Naive thymus-derived CD4-positive, alpha-beta T cell (primary cell): ENCODE measurements around the gene TTC39C. TPM values are rescaled to one million over a fixed set of nuclear protein-coding genes. Genes with fewer than 3 reads are reported as not detected.

ENCODE experiments used
- ATAC-seq: fragments of 150-1000 bp; cut with Tn5 transposase; 2 replicates; pipeline ENCODE4 v1.10.0; 2021; ENCODE audit warnings: mild to moderate bottlenecking, moderate library complexity
- CTCF ChIA-PET: fragments of 350-600 bp; sonication (Branson Sonifier 250); formaldehyde crosslinking; loops from one replicate; lab custom pipeline; 2021; ENCODE audit warnings: antibody characterized with exemption; lab: Charles Lee
- POLR2A ChIA-PET: fragments of 350-600 bp; sonication (Branson Sonifier 250); formaldehyde crosslinking; loops from one replicate; lab custom pipeline; 2021; ENCODE audit warnings: antibody characterized with exemption, inconsistent platforms; lab: Charles Lee
- DNase-seq, 9 donors: peaks; one replicate each; pipeline versions ENCODE4 v3.0.0 to v3.0.0-alpha.2; 2020 to 2022; ENCODE audit warnings: mixed read lengths in 1 of 9
- H3K27ac ChIP-seq: one replicate; pipeline ENCODE4 v1.7.0; 2013; ENCODE audit warnings: mild to moderate bottlenecking, low read depth, low read length, moderate library complexity
- H3K27me3 ChIP-seq, 2 donors: one replicate each; pipeline ENCODE4 v1.7.0; 2013; ENCODE audit warnings: low read length in 2 of 2, mild to moderate bottlenecking in 2 of 2, moderate library complexity in 2 of 2; ENCODE audit not compliant: control insufficient read depth in 2 of 2, insufficient read depth in 2 of 2
- H3K36me3 ChIP-seq, 3 experiments: 1 replicate in 2 of 3; 2 replicates in 1 of 3; pipeline ENCODE4 v1.7.0; 2013; ENCODE audit warnings: low read length in 3 of 3, mild to moderate bottlenecking in 3 of 3, moderate library complexity in 1 of 3; ENCODE audit not compliant: insufficient read depth in 3 of 3, control insufficient read depth in 2 of 3
- H3K4me1 ChIP-seq, 2 donors: one replicate each; pipeline ENCODE4 v1.7.0; 2013; ENCODE audit warnings: low read length in 2 of 2, mild to moderate bottlenecking in 2 of 2, moderate library complexity in 1 of 2; ENCODE audit not compliant: control insufficient read depth in 2 of 2, insufficient read depth in 2 of 2
- H3K4me3 ChIP-seq: 2 replicates; pipeline ENCODE4 v1.7.0; 2013; ENCODE audit warnings: mild to moderate bottlenecking, low read length
- H3K9me3 ChIP-seq, 3 experiments: 1 replicate in 2 of 3; 2 replicates in 1 of 3; pipeline ENCODE4 v1.7.0; 2013; ENCODE audit warnings: low read length in 3 of 3; ENCODE audit not compliant: control insufficient read depth in 2 of 3
- H3K27ac Mint-ChIP-seq, 9 donors: one replicate each; pipeline ENCODE4 v1.8.0; 2020 to 2022; ENCODE audit warnings: mixed read lengths in 9 of 9, mild to moderate bottlenecking in 8 of 9, moderate library complexity in 5 of 9, inconsistent platforms in 2 of 9
- H3K27me3 Mint-ChIP-seq, 5 donors: one replicate each; pipeline ENCODE4 v1.8.0; 2021 to 2022; ENCODE audit warnings: mixed read lengths in 5 of 5, mild to moderate bottlenecking in 1 of 5
- H3K36me3 Mint-ChIP-seq, 5 donors: one replicate each; pipeline ENCODE4 v1.8.0; 2020 to 2022; ENCODE audit warnings: mixed read lengths in 5 of 5, mild to moderate bottlenecking in 3 of 5, inconsistent platforms in 1 of 5
- H3K4me1 Mint-ChIP-seq, 7 donors: one replicate each; pipeline ENCODE4 v1.8.0; 2020 to 2022; ENCODE audit warnings: mixed read lengths in 7 of 7, mild to moderate bottlenecking in 3 of 7, inconsistent platforms in 1 of 7
- H3K4me3 Mint-ChIP-seq, 10 donors: one replicate each; pipeline ENCODE4 v1.8.0; 2020 to 2022; ENCODE audit warnings: mild to moderate bottlenecking in 10 of 10, mixed read lengths in 10 of 10, moderate library complexity in 6 of 10, inconsistent platforms in 2 of 10
- H3K9me3 Mint-ChIP-seq, 11 donors: one replicate each; pipeline ENCODE4 v1.8.0; 2020 to 2022; ENCODE audit warnings: mixed read lengths in 11 of 11, mild to moderate bottlenecking in 4 of 11, inconsistent platforms in 1 of 11, moderate library complexity in 1 of 11
- intact Hi-C, 2 donors: fragments of 100-400 bp; cut with micrococcal nuclease; formaldehyde crosslinking; loops; one replicate each; pipeline ENCODE4 v1.15.1; 2023
- polyA plus RNA-seq, 2 donors: library from polyadenylated mRNA; unstranded; fragments of 300-500 nt; fragmentation: Illumina TruSeq; gene quantifications; one replicate each; pipeline ENCODE4 v1.2.3, GENCODE V29; 2021
- total RNA-seq, 6 experiments: library from RNA in 5 of 6; stranded (reverse) in 5 of 6; gene quantifications; 1 replicate in 5 of 6; 2 replicates in 1 of 6; pipeline ENCODE4 v1.2.3 and lab custom pipeline; 2021 to 2026

The TTC39C gene
- total and polyA plus RNA-seq, 7 experiments from 2014 or later, result 51.4 to 98.8 (median 87.7) TPM

DNA sequence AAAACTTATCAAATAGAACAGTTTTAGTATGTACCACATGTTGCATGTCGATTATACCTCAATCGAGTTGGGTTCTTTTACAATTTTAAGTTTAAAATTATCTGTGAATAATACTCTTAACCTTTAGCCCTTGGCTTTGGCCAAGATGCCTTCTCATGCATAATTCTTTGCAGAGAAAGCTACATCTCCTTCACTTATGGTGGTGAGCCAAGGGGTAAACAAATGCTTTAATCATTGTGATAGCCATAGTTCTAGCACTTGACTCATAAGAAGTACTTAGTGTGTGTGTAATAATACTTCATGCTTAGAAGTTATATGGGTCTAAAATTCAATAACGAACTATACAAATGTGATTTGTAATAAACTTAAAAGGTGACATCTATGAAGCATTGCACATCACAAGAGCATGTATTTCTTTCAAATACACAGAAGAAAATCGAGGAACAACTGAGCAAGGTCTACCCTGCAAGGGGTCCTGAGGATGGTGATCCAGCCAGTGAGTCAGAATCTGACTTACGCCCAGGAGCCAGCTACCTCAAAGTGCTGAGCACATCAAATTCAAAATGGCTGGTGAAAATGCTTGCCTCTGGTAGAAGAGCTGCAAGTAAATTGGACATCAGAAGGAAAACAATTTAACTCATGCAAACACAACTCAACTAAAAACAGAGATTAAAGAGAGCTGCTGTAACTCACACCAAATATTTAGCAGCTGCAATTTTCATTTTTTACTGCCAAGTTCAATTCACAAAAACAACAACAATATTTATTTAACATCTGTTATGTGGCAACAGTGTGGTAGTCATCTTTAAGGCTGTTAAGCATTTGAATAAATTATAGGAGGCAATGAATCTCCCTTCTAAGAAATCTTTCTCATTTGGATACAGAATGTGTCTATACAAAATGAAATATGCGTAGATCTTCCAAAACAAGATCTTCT lies 23.8 kb upstream of the TTC39C start:
- Histone ChIP-seq H3K9me3 (no peaks in the 10 kb centered on the region), H3K27ac (no peak overlapping the region)
- peaks cover 6 to 71% (median 69%) of the 10 kb centered on the region in 7 donors for H3K4me1 Mint-ChIP-seq

DNA sequence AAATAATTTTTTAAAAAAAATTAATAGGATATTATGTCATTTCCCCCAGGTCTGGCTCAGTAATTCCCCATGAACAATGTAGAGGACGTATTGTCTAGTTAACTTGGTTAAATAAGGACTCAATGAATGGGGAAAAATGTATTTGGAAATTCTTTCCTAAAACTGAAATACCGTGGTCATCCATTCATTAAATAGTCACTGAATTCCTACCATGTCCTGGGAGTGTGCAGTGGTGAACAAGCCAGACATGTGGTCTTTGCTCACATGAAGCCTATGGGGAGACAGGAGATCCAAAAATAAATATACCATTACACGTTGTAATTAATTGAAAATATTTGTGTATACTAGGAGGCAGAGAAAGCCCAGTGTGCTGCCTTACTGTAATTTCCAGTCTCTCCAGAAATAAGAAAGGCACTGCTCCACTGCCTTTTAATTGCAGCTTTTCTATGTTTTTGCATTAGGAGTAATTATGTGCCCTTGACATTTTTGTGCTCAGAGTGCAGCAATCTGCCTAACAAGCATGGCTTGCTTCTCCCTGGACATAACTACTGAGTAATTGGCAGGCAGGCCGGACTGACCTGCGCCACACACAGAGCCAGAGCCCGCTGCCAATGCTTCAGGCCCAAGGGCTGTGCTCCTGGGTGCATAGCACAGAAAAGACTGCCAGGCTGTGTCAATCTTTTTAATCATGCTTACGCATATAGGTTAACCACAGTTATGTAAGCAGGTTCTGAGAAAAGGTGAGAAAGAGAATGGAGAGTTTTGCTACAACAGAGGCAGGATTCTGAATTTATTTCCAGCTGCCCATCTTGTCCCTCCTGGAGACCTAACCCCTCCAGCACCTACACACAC lies 22.2 kb upstream of the TTC39C start:
- ATAC-seq, result peak; percentile 95
- Histone ChIP-seq H3K36me3 (no peaks in the 10 kb centered on the region), H3K4me3 (peak overlapping the region; percentile 28), H3K27ac (peak overlapping the region; percentile 64), H3K27me3 (no peaks in the 10 kb centered on the region), H3K9me3 (no peaks in the 10 kb centered on the region), H3K4me1 (peaks cover 31 to 59% of the 10 kb centered on the region in 2 donors)
- POLR2A ChIA-PET, result interaction anchor here (0.6 to 2.1 kb wide), 12 partner anchors 9 to 88 kb away, joined by 3 to 14 read pairs (median 4); no protein-coding TSS in a partner anchor
- Mint-ChIP-seq H3K9me3 (peaks cover 0 to 22% (median 3%) of the 10 kb centered on the region in 11 donors), H3K4me1 (peaks cover 6 to 64% (median 61%) of the 10 kb centered on the region in 7 donors), H3K4me3 (peak overlapping the region; percentile 7 to 80 (median 61)), H3K27me3 (peaks cover 0 to 9% (median 0%) of the 10 kb centered on the region in 5 donors), H3K36me3 (peaks cover 0 to 6% (median 0%) of the 10 kb centered on the region in 5 donors), H3K27ac (peak overlapping the region; percentile 84 to 99 (median 96))
- peak in 6 of 9 donors; percentile 72 to 85 (median 80) for DNase-seq
- CTCF ChIA-PET, result interaction anchor here (0.6 to 1.4 kb wide), 4 partner anchors 19 to 512 kb away, joined by 3 to 4 read pairs (median 4); no protein-coding TSS in a partner anchor
- intact Hi-C loops, result loop anchor here (1.0 to 5.0 kb wide), 7 partner anchors 8 to 60 kb away; no protein-coding TSS in a partner anchor

More for the DNA sequence above, 23.8 kb upstream of the TTC39C start:
- H3K36me3 ChIP-seq, result no peaks in the 10 kb centered on the region
- H3K36me3 Mint-ChIP-seq, result peaks cover 0 to 12% (median 8%) of the 10 kb centered on the region in 5 donors
- intact Hi-C loops, result loop anchor here in 1 of 2 donors (5.0 kb wide), 1 partner anchor 58 kb away; no protein-coding TSS in a partner anchor
- POLR2A ChIA-PET, result interaction anchor here (0.7 to 1.9 kb wide), 6 partner anchors 8 to 116 kb away, joined by 3 to 8 read pairs (median 4); partner anchors contain the start of gene TTC39C
- H3K4me3 Mint-ChIP-seq, result peak overlapping the region in 3 of 10 donors; percentile 30 to 75 (median 64)
- DNase-seq, result no peak
- H3K27me3 Mint-ChIP-seq, result peaks cover 0 to 9% (median 0%) of the 10 kb centered on the region in 5 donors
- no peak for ATAC-seq
- H3K4me3 ChIP-seq, result no peak overlapping the region
- CTCF ChIA-PET, result interaction anchor here (1.0 kb wide), 1 partner anchor 11 kb away, joined by 3 read pairs; no protein-coding TSS in a partner anchor
- H3K27me3 ChIP-seq, result no peaks in the 10 kb centered on the region
- H3K9me3 Mint-ChIP-seq, result peaks cover 0 to 23% (median 5%) of the 10 kb centered on the region in 11 donors
- H3K4me1 ChIP-seq, result peaks cover 31 to 51% of the 10 kb centered on the region in 2 donors
- H3K27ac Mint-ChIP-seq, result peak overlapping the region in 8 of 9 donors; percentile 70 to 96 (median 87)

DNA sequence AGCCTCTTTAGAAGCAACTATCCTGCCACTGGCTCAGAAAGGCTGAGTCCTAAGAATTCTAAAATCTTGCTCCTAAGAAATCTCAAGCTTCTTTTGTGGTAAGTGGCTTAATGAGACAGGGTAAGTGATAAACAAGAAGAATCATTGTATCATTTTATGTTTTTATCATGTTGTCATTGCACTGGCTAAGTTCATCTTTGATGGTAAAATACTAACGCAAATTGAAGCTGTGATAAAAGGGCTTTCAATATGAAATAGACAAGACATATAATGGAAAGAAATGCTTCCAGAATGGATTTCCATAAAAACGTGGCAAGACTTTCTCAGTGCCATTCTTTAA lies 21.6 kb upstream of the TTC39C start:
- peak; percentile 69 for ATAC-seq
- POLR2A ChIA-PET, result interaction anchor here (0.6 to 2.1 kb wide), 11 partner anchors 8 to 87 kb away, joined by 3 to 14 read pairs (median 5); no protein-coding TSS in a partner anchor
- Mint-ChIP-seq H3K4me3 (peak overlapping the region; percentile 7 to 80 (median 61)), H3K4me1 (peaks cover 9 to 59% (median 56%) of the 10 kb centered on the region in 7 donors), H3K9me3 (peaks cover 0 to 16% (median 2%) of the 10 kb centered on the region in 11 donors), H3K36me3 (peaks cover 0 to 6% (median 0%) of the 10 kb centered on the region in 5 donors), H3K27me3 (peaks cover 0 to 9% (median 0%) of the 10 kb centered on the region in 5 donors), H3K27ac (peak overlapping the region; percentile 84 to 99 (median 96))
- H3K27me3 ChIP-seq, result no peaks in the 10 kb centered on the region
- H3K4me3 ChIP-seq, result peak overlapping the region; percentile 28
- peak overlapping the region; percentile 64 for H3K27ac ChIP-seq
- intact Hi-C loops, result loop anchor here (1.0 to 5.0 kb wide), 7 partner anchors 7 to 61 kb away; no protein-coding TSS in a partner anchor
- H3K36me3 ChIP-seq, result no peaks in the 10 kb centered on the region
- H3K9me3 ChIP-seq, result no peaks in the 10 kb centered on the region
- peaks cover 31 to 59% of the 10 kb centered on the region in 2 donors for H3K4me1 ChIP-seq
- peak in 1 of 9 donors; percentile 71 for DNase-seq
- CTCF ChIA-PET, result interaction anchor here (0.6 to 1.4 kb wide), 5 partner anchors 18 to 513 kb away, joined by 3 to 4 read pairs (median 3); no protein-coding TSS in a partner anchor

DNA sequence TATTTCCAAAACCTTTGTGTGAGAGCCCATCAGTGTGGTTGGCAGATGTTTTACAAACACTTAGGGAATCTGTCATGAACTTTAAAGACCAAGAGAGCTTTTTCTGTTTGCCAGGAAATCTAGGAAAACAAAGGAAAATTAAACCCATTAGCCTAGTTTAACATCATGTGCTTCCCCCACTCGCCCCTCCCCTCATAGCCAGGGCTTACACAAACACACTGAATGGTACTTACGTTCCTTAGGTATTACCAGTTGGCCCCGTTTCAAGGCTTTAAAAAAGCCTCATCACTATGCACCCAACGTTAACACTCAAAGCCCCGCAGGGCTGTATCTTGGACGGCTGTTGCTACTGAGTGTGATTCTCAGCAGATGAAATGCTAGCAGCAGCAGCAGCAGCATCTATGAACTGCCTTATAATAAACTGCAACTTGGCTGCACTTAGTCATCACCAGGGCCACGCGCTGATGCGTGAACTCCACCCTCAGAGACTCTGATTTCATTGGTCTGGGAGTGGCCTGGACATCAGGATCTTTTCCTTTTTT lies 20.1 kb upstream of the TTC39C start:
- Mint-ChIP-seq H3K36me3 (peaks cover 0 to 2% (median 0%) of the 10 kb centered on the region in 5 donors), H3K27ac (peak overlapping the region in 8 of 9 donors; percentile 59 to 96 (median 70)), H3K4me3 (peak overlapping the region in 6 of 10 donors; percentile 16 to 63 (median 43)), H3K9me3 (peaks cover 0 to 8% (median 0%) of the 10 kb centered on the region in 11 donors), H3K4me1 (peaks cover 15 to 60% (median 54%) of the 10 kb centered on the region in 7 donors), H3K27me3 (peaks cover 0 to 6% (median 0%) of the 10 kb centered on the region in 5 donors)
- Histone ChIP-seq H3K27ac (no peak overlapping the region), H3K4me3 (no peak overlapping the region), H3K27me3 (no peaks in the 10 kb centered on the region), H3K4me1 (peaks cover 31 to 60% of the 10 kb centered on the region in 2 donors), H3K36me3 (no peaks in the 10 kb centered on the region), H3K9me3 (no peaks in the 10 kb centered on the region)
- ChIA-PET CTCF (interaction anchor here (0.7 kb wide), 1 partner anchor 921 kb away, joined by 3 read pairs; no protein-coding TSS in a partner anchor), POLR2A (interaction anchor here (1.0 to 2.4 kb wide), 7 partner anchors 11 to 57 kb away, joined by 3 to 14 read pairs (median 5); no protein-coding TSS in a partner anchor)
- ATAC-seq (no peak), DNase-seq (peak in 1 of 9 donors; percentile 11)
- intact Hi-C loops, result loop anchor here in 1 of 2 donors (5.0 kb wide), 1 partner anchor 62 kb away; no protein-coding TSS in a partner anchor

DNA sequence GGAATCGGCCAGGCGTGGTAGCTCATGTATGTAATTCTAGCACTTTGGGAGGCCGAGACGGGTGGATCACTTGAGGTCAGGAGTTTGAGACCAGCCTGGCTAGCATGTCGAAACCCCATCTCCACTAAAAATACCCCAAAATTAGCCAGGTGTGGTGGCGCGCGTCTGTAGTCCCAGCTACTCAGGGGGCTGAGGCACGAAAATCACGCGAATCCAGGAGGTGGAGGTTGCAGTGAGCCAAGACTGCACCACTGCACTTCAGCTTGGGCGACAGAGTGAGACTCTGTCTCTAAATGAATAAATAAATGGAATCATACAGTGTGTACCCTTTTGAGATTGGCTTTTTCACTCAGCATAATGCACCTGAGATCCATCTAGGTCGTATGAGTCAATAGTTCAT lies 19.4 kb upstream of the TTC39C start:
- peaks cover 0 to 1% (median 0%) of the 10 kb centered on the region in 11 donors for H3K9me3 Mint-ChIP-seq
- peak overlapping the region in 6 of 9 donors; percentile 29 to 66 (median 62) for H3K27ac Mint-ChIP-seq
- Histone ChIP-seq H3K9me3 (no peaks in the 10 kb centered on the region), H3K27me3 (no peaks in the 10 kb centered on the region), H3K4me3 (no peak overlapping the region), H3K4me1 (peaks cover 31 to 61% of the 10 kb centered on the region in 2 donors), H3K27ac (no peak overlapping the region), H3K36me3 (no peaks in the 10 kb centered on the region)
- peak overlapping the region in 3 of 10 donors; percentile 0 to 9 (median 3) for H3K4me3 Mint-ChIP-seq
- H3K27me3 Mint-ChIP-seq, result peaks cover 0 to 5% (median 0%) of the 10 kb centered on the region in 5 donors
- ATAC-seq (no peak), DNase-seq (no peak)
- ChIA-PET POLR2A (interaction anchor here (1.2 to 2.4 kb wide), 3 partner anchors 12 to 19 kb away, joined by 3 to 11 read pairs (median 3); no protein-coding TSS in a partner anchor), CTCF (no interaction called here)
- H3K36me3 Mint-ChIP-seq, result peaks cover 0 to 2% (median 0%) of the 10 kb centered on the region in 5 donors
- intact Hi-C loops, result no loop called here
- H3K4me1 Mint-ChIP-seq, result peaks cover 15 to 58% (median 50%) of the 10 kb centered on the region in 7 donors
